ENCODE measurements around the gene TEAD1. TPM values are rescaled to one million over a fixed set of nuclear protein-coding genes. Genes with fewer than 3 reads are reported as not detected.

The TEAD1 gene
- total and polyA plus RNA-seq, 4 donors: 9.1 to 38.4 (median 10.7) TPM

GRCh38 chr11:12653729-12654128, 20.5 kb upstream of the TEAD1 start:
- Histone ChIP-seq H3K9me3 (ENCODE audit: control insufficient read depth in 4 of 4, low read length in 3 of 4) (peaks cover 0 to 4% (median 0%) of the 10 kb centered on the region in 4 donors), H3K27me3 (ENCODE audit: control insufficient read depth in 4 of 4, insufficient read depth in 4 of 4, low read length in 3 of 4) (no peaks in the 10 kb centered on the region), H3K27ac (ENCODE audit: low read depth in 1 of 2, low read length in 2 of 2) (no peak overlapping the region), H3K4me3 (ENCODE audit: low read depth in 1 of 3, low read length in 3 of 3) (no peak overlapping the region), H3K4me1 (ENCODE audit: control insufficient read depth in 4 of 4, insufficient read depth in 4 of 4, low read length in 3 of 4) (no peaks in the 10 kb centered on the region), H3K9ac (ENCODE audit: low read depth in 1 of 2, low read length in 2 of 2) (no peak overlapping the region), H3K36me3 (ENCODE audit: control insufficient read depth in 4 of 4, insufficient read depth in 3 of 4, low read depth in 1 of 4, low read length in 3 of 4) (no peaks in the 10 kb centered on the region)
- TF ChIP-seq HNF4G (IDR thresholded peaks at IDR 0.05) (no peak), FOXA1 (IDR thresholded peaks at IDR 0.05) (no peak), SP1 (IDR thresholded peaks at IDR 0.05) (no peak), YY1 (IDR thresholded peaks at IDR 0.05) (no peak)
- DNase-seq (ENCODE audit: low spot score): no peak
- 91% methylated on average over 7 of the region's 7 CpGs for WGBS

- Histone ChIP-seq H3K9ac (ENCODE audit: low read depth in 1 of 2, low read length in 2 of 2) (no peak overlapping the region), H3K4me1 (ENCODE audit: control insufficient read depth in 4 of 4, insufficient read depth in 4 of 4, low read length in 3 of 4) (no peaks in the 10 kb centered on the region), H3K27ac (ENCODE audit: low read depth in 1 of 2, low read length in 2 of 2) (no peak overlapping the region), H3K27me3 (ENCODE audit: control insufficient read depth in 4 of 4, insufficient read depth in 4 of 4, low read length in 3 of 4) (no peaks in the 10 kb centered on the region), H3K4me3 (ENCODE audit: low read depth in 1 of 3, low read length in 3 of 3) (no peak overlapping the region), H3K9me3 (ENCODE audit: control insufficient read depth in 4 of 4, low read length in 3 of 4) (peaks cover 0 to 4% (median 0%) of the 10 kb centered on the region in 4 donors), H3K36me3 (ENCODE audit: control insufficient read depth in 4 of 4, insufficient read depth in 3 of 4, low read depth in 1 of 4, low read length in 3 of 4) (no peaks in the 10 kb centered on the region)
- DNase-seq (ENCODE audit: low spot score): no peak
- TF ChIP-seq GABPA (IDR thresholded peaks at IDR 0.05 in 1 of 2, conservative IDR thresholded peaks at IDR 0.05 in 1 of 2) (no peak), FOXA1 (IDR thresholded peaks at IDR 0.05) (no peak), EGR1 (IDR thresholded peaks at IDR 0.05; ENCODE audit: low read depth in 2 of 2) (no peak)
Measured at GRCh38 chr11:12655842-12656241, 18.4 kb upstream of the TEAD1 start.

- H3K9ac ChIP-seq (ENCODE audit: low read depth in 1 of 2, low read length in 2 of 2): no peak overlapping the region
- TF ChIP-seq MAX (IDR thresholded peaks at IDR 0.05) (no peak), YY1 (IDR thresholded peaks at IDR 0.05) (no peak), TAF1 (conservative IDR thresholded peaks at IDR 0.05) (no peak), REST (IDR thresholded peaks at IDR 0.05) (no peak), RXRA (IDR thresholded peaks at IDR 0.05) (no peak), HNF4G (IDR thresholded peaks at IDR 0.05) (no peak), FOXA2 (IDR thresholded peaks at IDR 0.05) (no peak), NR2F2 (IDR thresholded peaks at IDR 0.05) (no peak), GABPA (IDR thresholded peaks at IDR 0.05 in 1 of 2, conservative IDR thresholded peaks at IDR 0.05 in 1 of 2) (no peak), ATF3 (IDR thresholded peaks at IDR 0.05) (no peak), JUND (IDR thresholded peaks at IDR 0.05) (no peak), ZBTB33 (IDR thresholded peaks at IDR 0.05) (no peak), FOXA1 (IDR thresholded peaks at IDR 0.05) (no peak), SP1 (IDR thresholded peaks at IDR 0.05) (no peak), RAD21 (IDR thresholded peaks at IDR 0.05) (no peak), EGR1 (IDR thresholded peaks at IDR 0.05; ENCODE audit: low read depth in 2 of 2) (no peak)
- H3K4me1 ChIP-seq (ENCODE audit: control insufficient read depth in 4 of 4, insufficient read depth in 4 of 4, low read length in 3 of 4): no peaks in the 10 kb centered on the region
- H3K27me3 ChIP-seq (ENCODE audit: control insufficient read depth in 4 of 4, insufficient read depth in 4 of 4, low read length in 3 of 4): no peaks in the 10 kb centered on the region
- H3K27ac ChIP-seq (ENCODE audit: low read depth in 1 of 2, low read length in 2 of 2): no peak overlapping the region
- H3K36me3 ChIP-seq (ENCODE audit: control insufficient read depth in 4 of 4, insufficient read depth in 3 of 4, low read depth in 1 of 4, low read length in 3 of 4): no peaks in the 10 kb centered on the region
- H3K9me3 ChIP-seq (ENCODE audit: control insufficient read depth in 4 of 4, low read length in 3 of 4): peaks cover 0 to 4% (median 0%) of the 10 kb centered on the region in 4 donors
- 96% methylated on average over 3 of the region's 3 CpGs for WGBS
- no peak overlapping the region for H3K4me3 ChIP-seq (ENCODE audit: low read depth in 1 of 3, low read length in 3 of 3)
- no peak for DNase-seq (ENCODE audit: low spot score)
Measured at GRCh38 chr11:12657336-12657735, 16.9 kb upstream of the TEAD1 start.

All from liver (tissue), 9 donors.